Occipital lobe (tissue), 2 donors: ENCODE results near the gene TMEM38B. TPM values are rescaled to one million over a fixed set of nuclear protein-coding genes. Genes with fewer than 3 reads are reported as not detected.
"Not testable (repeated sequence)": the region's sequence is repeated elsewhere in the genome, so short reads cannot be mapped to it uniquely, and the experiment has no call there.

Experiments
- DNase-seq: peaks from one replicate; lab custom pipeline; 2025; lab: John Stamatoyannopoulos, UW
- total RNA-seq: library from RNA; depleted of rRNA; stranded (reverse); fragments of >200 nt; gene quantifications from one replicate; pipeline ENCODE4 v1.2.3, GENCODE V29; 2014

TMEM38B gene
- total RNA-seq, 1 donor from 2014 or later = 22.1 TPM

- no peak for DNase-seq
Observed at GRCh38 chr9:105722099-105722498, 27.8 kb downstream of the TMEM38B start.

- no peak for DNase-seq
Observed at GRCh38 chr9:105725370-105725769, 31.0 kb downstream of the TMEM38B start.

GRCh38 chr9:105728230-105728629 is 33.9 kb downstream of the TMEM38B start:
- not testable (repeated sequence) for DNase-seq

GRCh38 chr9:105731420-105731819 is 37.1 kb downstream of the TMEM38B start:
- DNase-seq = not testable (repeated sequence)

- DNase-seq = no peak
Observed at GRCh38 chr9:105735366-105735765, 41.0 kb downstream of the TMEM38B start.

- no peak for DNase-seq
Observed at GRCh38 chr9:105737205-105737604, 42.9 kb downstream of the TMEM38B start.

- DNase-seq = no peak
Observed at GRCh38 chr9:105742088-105742487, 47.7 kb downstream of the TMEM38B start.

- DNase-seq = not testable (repeated sequence)
Observed at GRCh38 chr9:105747325-105747724, 53.0 kb downstream of the TMEM38B start.

GRCh38 chr9:105751761-105752160 is 57.4 kb downstream of the TMEM38B start:
- DNase-seq = no peak

GRCh38 chr9:105757496-105758251 is 63.3 kb downstream of the TMEM38B start:
- no peak for DNase-seq

GRCh38 chr9:105760053-105760452 is 65.7 kb downstream of the TMEM38B start:
- DNase-seq = no peak

- not testable (repeated sequence) for DNase-seq
Observed at GRCh38 chr9:105782561-105783494, 88.5 kb downstream of the TMEM38B start.

GRCh38 chr9:105783495-105783872 is 89.1 kb downstream of the TMEM38B start:
- not testable (repeated sequence) for DNase-seq

- not testable (repeated sequence) for DNase-seq
Observed at GRCh38 chr9:105786796-105787195, 92.5 kb downstream of the TMEM38B start.

GRCh38 chr9:105816202-105816744 is 121.9 kb downstream of the TMEM38B start:
- DNase-seq = no peak

GRCh38 chr9:105816981-105817380 is 122.6 kb downstream of the TMEM38B start:
- DNase-seq = no peak

- no peak for DNase-seq
Observed at GRCh38 chr9:105818903-105819302, 124.6 kb downstream of the TMEM38B start.

- no peak for DNase-seq
Observed at GRCh38 chr9:105822814-105823213, 128.5 kb downstream of the TMEM38B start.
